Type B pancreatic cell (in vitro differentiated cells): ENCODE results near the gene HLA-DQA2. TPM values are rescaled to one million over a fixed set of nuclear protein-coding genes. Genes with fewer than 3 reads are reported as not detected.
A peak's percentile ranks its signal among the peaks of the same experiment; 100 is the strongest.
"Not testable (repeated sequence)": the region's sequence is repeated elsewhere in the genome, so short reads cannot be mapped to it uniquely, and the experiment has no call there.

Source experiments
- DNase-seq: peaks from one replicate; pipeline ENCODE4 v3.0.0; 2021; ENCODE audit warnings: mixed read lengths; ENCODE audit not compliant: unreplicated experiment; ENCODE audit errors: extremely low spot score
- H3K27ac Mint-ChIP-seq: 2 replicates; pipeline ENCODE4 v1.8.0; 2021; ENCODE audit warnings: mild to moderate bottlenecking, mixed read lengths
- H3K27me3 Mint-ChIP-seq: 2 replicates; pipeline ENCODE4 v1.8.0; 2021; ENCODE audit warnings: mixed read lengths
- H3K36me3 Mint-ChIP-seq: 2 replicates; pipeline ENCODE4 v1.8.0; 2021; ENCODE audit warnings: mixed read lengths
- H3K4me1 Mint-ChIP-seq: one replicate; pipeline ENCODE4 v1.8.0; 2021; ENCODE audit warnings: mixed read lengths; ENCODE audit not compliant: unreplicated experiment
- H3K4me3 Mint-ChIP-seq: 2 replicates; pipeline ENCODE4 v1.8.0; 2021; ENCODE audit warnings: mild to moderate bottlenecking, mixed read lengths
- H3K9me3 Mint-ChIP-seq: 2 replicates; pipeline ENCODE4 v1.8.0; 2021; ENCODE audit warnings: mixed read lengths
- long read RNA-seq: library from polyadenylated mRNA; unstranded; transcript quantifications from one replicate; pipeline ENCODE4 v2.0.0, GENCODE V29; 2020
- total RNA-seq: library from RNA; stranded (reverse); gene quantifications from 2 replicates; pipeline ENCODE4 v1.2.1, GENCODE V29; 2021; ENCODE audit warnings: low replicate concordance
- TF ChIP-seq, protein P1 (sequence below): fragments of 200-600 bp; sonication (generic); conservative IDR thresholded peaks from 2 replicates; pipeline ENCODE4 v1.5.0; 2021; ENCODE audit warnings: antibody characterized with exemption, mild to moderate bottlenecking

HLA-DQA2 gene
- not detected in 2 replicates for total RNA-seq
- long read RNA-seq = 0 reads

DNA sequence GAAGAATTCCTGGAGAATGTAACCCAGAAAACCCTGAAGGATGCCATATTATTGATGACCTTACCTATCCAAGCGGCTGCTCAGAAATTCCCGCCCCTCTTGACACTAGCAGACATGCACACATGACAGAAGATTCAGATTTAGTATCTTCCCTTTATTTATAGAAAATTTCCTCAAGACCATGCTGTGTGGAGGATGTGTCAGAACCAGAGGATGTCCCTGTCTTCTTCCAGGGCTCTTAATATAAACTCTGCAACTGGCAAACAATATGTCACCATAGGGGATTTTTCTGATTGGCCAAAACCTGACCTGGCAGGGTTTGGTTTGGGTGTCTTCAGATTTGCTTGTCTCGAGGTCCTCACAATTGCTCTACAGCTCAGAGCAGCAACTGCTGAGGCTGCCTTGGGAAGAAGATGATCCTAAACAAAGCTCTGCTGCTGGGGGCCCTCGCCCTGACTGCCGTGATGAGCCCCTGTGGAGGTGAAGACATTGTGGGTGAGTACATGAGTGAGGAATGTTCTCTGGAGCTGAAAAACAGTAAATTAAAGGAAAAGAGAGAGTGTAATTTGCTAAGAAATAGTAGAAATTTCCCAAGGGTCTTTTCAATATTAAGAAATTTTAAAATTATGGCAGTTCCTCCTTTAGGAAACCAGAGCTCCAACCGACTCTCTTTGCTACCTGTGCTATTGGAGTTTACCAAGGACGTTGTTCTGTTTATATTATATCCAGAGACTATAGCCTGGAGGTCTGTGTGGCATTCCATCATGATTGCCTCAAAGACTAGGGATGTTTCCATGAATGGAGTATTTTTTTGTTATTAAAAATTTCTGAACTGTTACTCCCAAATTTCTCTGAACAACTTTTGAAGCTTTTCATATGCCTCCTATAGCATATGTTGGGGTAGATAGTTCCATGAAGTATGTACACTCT lies at the start of gene HLA-DQA2:
HLA-DQA2 (plus strand) TSS at position 361 of the 930 bp plus-strand sequence; CDS start at position 414, 53 bp downstream.
- no peak within 1 kb of the TSS for H3K4me3 Mint-ChIP-seq
- H3K9me3 Mint-ChIP-seq = no peaks in the 10 kb centered on the region
- peaks cover 17% of the 10 kb centered on the region for H3K27me3 Mint-ChIP-seq
- H3K36me3 Mint-ChIP-seq = no peaks in the 10 kb centered on the region
- TF ChIP-seq, protein P1, sequence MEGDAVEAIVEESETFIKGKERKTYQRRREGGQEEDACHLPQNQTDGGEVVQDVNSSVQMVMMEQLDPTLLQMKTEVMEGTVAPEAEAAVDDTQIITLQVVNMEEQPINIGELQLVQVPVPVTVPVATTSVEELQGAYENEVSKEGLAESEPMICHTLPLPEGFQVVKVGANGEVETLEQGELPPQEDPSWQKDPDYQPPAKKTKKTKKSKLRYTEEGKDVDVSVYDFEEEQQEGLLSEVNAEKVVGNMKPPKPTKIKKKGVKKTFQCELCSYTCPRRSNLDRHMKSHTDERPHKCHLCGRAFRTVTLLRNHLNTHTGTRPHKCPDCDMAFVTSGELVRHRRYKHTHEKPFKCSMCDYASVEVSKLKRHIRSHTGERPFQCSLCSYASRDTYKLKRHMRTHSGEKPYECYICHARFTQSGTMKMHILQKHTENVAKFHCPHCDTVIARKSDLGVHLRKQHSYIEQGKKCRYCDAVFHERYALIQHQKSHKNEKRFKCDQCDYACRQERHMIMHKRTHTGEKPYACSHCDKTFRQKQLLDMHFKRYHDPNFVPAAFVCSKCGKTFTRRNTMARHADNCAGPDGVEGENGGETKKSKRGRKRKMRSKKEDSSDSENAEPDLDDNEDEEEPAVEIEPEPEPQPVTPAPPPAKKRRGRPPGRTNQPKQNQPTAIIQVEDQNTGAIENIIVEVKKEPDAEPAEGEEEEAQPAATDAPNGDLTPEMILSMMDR = no peak
- H3K27ac Mint-ChIP-seq = no peak within 1 kb of the TSS
- no peaks in the 10 kb centered on the region for H3K4me1 Mint-ChIP-seq
- DNase-seq = no peak

DNA sequence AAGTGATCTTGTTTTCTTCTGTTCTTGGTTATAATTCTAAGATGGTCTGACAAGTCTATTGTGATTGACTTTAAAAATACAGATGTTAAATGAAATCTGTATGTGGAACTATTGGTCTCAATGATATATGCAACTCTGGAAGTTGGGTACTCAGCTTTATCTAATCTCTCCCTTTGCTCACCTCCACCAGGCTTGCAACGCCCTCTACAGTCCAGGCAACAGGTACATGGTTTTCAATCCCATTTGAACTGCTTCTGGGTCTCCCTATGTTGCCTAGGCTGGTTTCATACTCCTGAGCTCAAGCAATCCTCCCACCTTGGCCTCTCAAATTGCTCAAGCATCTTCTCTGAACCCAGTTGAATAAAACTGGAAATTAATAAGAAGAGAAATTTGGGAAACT lies 49.2 kb upstream of the HLA-DQA2 start:
- H3K9me3 Mint-ChIP-seq = peaks cover 4% of the 10 kb centered on the region
- H3K4me3 Mint-ChIP-seq = no peak overlapping the region
- H3K4me1 Mint-ChIP-seq = no peaks in the 10 kb centered on the region

DNA sequence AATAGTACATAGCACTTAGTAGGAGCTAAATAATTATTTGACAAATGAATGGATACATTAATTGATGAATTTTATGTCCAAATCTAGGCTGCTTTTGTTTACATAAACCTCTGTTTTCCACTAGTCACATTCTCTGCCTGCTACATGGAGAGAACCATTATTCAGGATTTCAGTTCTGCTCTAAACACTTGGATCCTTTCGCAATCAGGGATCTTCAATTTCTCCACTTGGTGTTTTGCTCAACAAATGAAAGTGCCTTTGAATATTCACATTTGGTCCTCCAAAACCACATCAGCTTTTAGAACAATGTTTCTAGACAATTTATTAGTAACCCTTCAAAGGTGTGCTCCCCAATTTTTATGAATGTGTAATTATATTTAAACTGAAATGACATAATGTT lies 44.2 kb upstream of the HLA-DQA2 start:
- Mint-ChIP-seq H3K9me3 (peaks cover 4% of the 10 kb centered on the region), H3K4me3 (no peak overlapping the region), H3K27me3 (peaks cover 46% of the 10 kb centered on the region), H3K27ac (no peak overlapping the region), H3K4me1 (peaks cover 3% of the 10 kb centered on the region), H3K36me3 (no peaks in the 10 kb centered on the region)
- DNase-seq = no peak
- TF ChIP-seq, protein P1 = no peak

More for the DNA sequence above, 49.2 kb upstream of the HLA-DQA2 start:
- TF ChIP-seq, protein P1 = peak; percentile 41
- no peak overlapping the region for H3K27ac Mint-ChIP-seq
- no peak for DNase-seq
- peaks cover 22% of the 10 kb centered on the region for H3K27me3 Mint-ChIP-seq
- H3K36me3 Mint-ChIP-seq = no peaks in the 10 kb centered on the region

DNA sequence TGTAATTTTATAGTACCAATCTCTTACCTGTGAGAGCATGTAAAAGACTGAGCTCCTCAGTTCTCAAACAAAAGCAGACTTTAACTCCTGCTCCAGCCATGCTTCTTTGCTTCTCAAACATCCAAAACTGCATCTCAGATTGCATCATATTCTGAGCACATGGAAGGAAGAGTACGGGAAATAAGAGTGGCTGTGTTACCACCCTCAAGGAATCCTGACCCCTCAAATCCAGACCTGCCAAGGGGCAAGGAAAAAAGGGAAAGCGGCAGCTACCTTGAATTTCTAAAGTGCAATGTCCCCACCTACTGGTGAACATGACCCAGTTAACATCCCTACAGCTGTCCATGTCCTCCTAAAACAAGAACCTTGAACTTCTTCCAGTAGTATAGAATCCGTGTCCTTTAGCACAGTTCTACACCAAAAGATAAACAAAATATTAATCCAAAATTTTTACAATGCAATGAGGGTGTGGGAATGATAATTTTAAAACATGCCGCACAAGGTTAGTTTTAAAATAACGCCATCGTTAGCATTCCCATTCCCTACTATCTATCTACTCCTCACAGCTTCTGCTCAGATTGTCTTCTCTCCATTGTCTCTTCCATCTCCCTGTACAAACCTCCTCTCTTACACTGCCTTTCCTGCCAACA lies 40.7 kb upstream of the HLA-DQA2 start:
- Mint-ChIP-seq H3K9me3 (no peaks in the 10 kb centered on the region), H3K4me1 (peaks cover 3% of the 10 kb centered on the region), H3K4me3 (no peak overlapping the region), H3K27ac (no peak overlapping the region), H3K27me3 (peaks cover 49% of the 10 kb centered on the region), H3K36me3 (no peaks in the 10 kb centered on the region)
- DNase-seq = no peak
- TF ChIP-seq, protein P1 = peak; percentile 88

DNA sequence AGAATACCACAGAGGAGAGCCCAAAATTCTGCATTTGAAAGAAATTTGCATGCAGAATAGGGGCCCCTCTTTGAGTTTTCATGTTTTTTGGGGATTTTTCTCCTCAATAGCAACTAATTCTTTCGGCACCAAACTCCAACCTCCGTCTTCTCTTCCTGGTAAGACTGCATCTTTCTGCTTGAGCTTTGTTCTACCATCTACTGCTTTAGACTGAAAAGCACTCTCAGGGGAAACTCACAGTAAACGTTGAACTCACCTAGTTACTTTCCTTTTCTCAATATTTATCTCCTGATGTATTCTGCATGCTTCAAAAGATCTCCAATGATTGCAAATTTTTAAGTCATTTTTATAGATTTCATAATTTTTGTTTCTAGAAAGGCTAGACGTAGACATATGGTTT lies 37.8 kb upstream of the HLA-DQA2 start:
- TF ChIP-seq, protein P1 = no peak
- Mint-ChIP-seq H3K36me3 (no peaks in the 10 kb centered on the region), H3K27me3 (peaks cover 43% of the 10 kb centered on the region), H3K4me1 (peaks cover 3% of the 10 kb centered on the region), H3K4me3 (no peak overlapping the region), H3K27ac (no peak overlapping the region), H3K9me3 (no peaks in the 10 kb centered on the region)
- DNase-seq = no peak

DNA sequence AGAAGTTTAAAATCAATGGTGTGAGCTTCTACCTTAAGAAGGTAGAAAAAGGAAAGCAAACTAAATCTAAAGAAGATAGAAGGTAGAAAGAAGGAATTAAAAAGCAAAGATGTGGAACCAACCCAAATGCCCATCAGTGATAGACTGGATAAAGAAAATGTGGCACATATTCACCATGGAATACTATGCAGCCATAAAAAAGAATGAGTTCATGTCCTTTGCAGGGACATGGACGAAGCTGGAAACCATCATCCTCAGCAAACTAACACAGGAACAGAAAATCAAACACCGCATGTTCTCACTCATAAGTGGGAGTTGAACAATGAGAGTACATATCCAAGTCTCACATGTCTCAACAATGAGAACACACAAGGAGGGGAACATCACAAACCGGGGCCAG lies 36.0 kb upstream of the HLA-DQA2 start:
- H3K4me3 Mint-ChIP-seq, DNase-seq, H3K9me3 Mint-ChIP-seq, H3K36me3 Mint-ChIP-seq, H3K27ac Mint-ChIP-seq, H3K4me1 Mint-ChIP-seq: not testable (repeated sequence)
- H3K27me3 Mint-ChIP-seq = peaks cover 38% of the 10 kb centered on the region
